HCT116 (cell line): ENCODE measurements around the gene TSR1. TPM values are rescaled to one million over a fixed set of nuclear protein-coding genes. Genes with fewer than 3 reads are reported as not detected.
A peak's percentile ranks its signal among the peaks of the same experiment; 100 is the strongest.

Experiments
- ATAC-seq: fragments of 200-7000 bp; cut with Tn5 transposase; 2 replicates; pipeline ENCODE4 v1.9.1; 2020; ENCODE audit warnings: mild to moderate bottlenecking, moderate library complexity
- BruUV-seq: library from RNA; stranded (reverse); fragments of 400-500 nt; replicated peaks from 2 replicates; lab custom pipeline; 2021; lab: Mats Ljungman, UMichigan
- CTCF ChIA-PET: fragments of 300-600 bp; sonication (Branson Sonifier 250); formaldehyde crosslinking; loops from one replicate; lab custom pipeline; 2021; ENCODE audit warnings: antibody characterized with exemption; lab: Charles Lee
- POLR2A ChIA-PET: fragments of 300-600, 350-600 bp; sonication (Branson Sonifier 250); formaldehyde crosslinking; loops from one replicate; lab custom pipeline; 2021; ENCODE audit warnings: antibody characterized with exemption; lab: Charles Lee
- RAD21 ChIA-PET, 2 experiments: fragments of 300-600 bp; sonication (Branson Sonifier 250); formaldehyde crosslinking; loops; one replicate each; lab custom pipeline; 2023; ENCODE audit warnings: low total read pairs in 2 of 2; ENCODE audit not compliant: uncharacterized antibody in 2 of 2, unreplicated experiment in 2 of 2, low non-redundant PET in 1 of 2; lab: Charles Lee
- DNase-seq: peaks from one replicate; pipeline ENCODE4 v3.0.0-alpha.2; 2010; ENCODE audit warnings: low read depth, low spot score
- H2AFZ ChIP-seq: fragments of 200-600 bp; shearing (Covaris generic), sonication (generic); 2 replicates; pipeline ENCODE4 v1.6.1; 2017; ENCODE audit warnings: low read depth, mixed run types, mixed read lengths, antibody characterized with exemption, low read length; ENCODE audit not compliant: poor library complexity, severe bottlenecking
- H3K27ac ChIP-seq: 2 replicates; pipeline ENCODE4 v1.5.1; 2012; ENCODE audit warnings: low read depth, low read length
- H3K27me3 ChIP-seq: fragments of 200-600 bp; sonication (generic); 2 replicates; pipeline ENCODE4 v1.6.1; 2016; ENCODE audit warnings: mixed run types, low read length, mixed read lengths; ENCODE audit not compliant: insufficient read depth
- H3K36me3 ChIP-seq, 2 experiments: fragments of 200-500 bp in 1 of 2; fragments of 200-600 bp in 1 of 2; sonication (Bioruptor generic) in 1 of 2; sonication (generic) in 1 of 2; 2 replicates each; pipeline versions ENCODE4 v1.5.1 to v1.6.1; 2014 to 2016; ENCODE audit warnings: low read length in 2 of 2, inconsistent platforms in 1 of 2, mixed read lengths in 1 of 2, mixed run types in 1 of 2; ENCODE audit not compliant: insufficient read depth in 2 of 2, control insufficient read depth in 1 of 2
- H3K4me1 ChIP-seq, 2 experiments: fragments of 200-600 bp in 1 of 2; sonication (generic) in 1 of 2; 2 replicates each; pipeline versions ENCODE4 v1.5.1 to v1.6.1; 2012 to 2017; ENCODE audit warnings: low read length in 2 of 2, inconsistent platforms in 1 of 2, mild to moderate bottlenecking in 1 of 2, mixed read lengths in 1 of 2, mixed run types in 1 of 2, moderate library complexity in 1 of 2; ENCODE audit not compliant: insufficient read depth in 2 of 2, control insufficient read depth in 1 of 2
- H3K4me2 ChIP-seq: fragments of 200-600 bp; sonication (generic); 2 replicates; pipeline ENCODE4 v1.6.1; 2017; ENCODE audit warnings: mixed run types, low read length, mixed read lengths
- H3K4me3 ChIP-seq, 2 experiments: fragments of 200-600 bp in 1 of 2; sonication (generic) in 1 of 2; replicated peaks in 1 of 2; 2 replicates each; pipeline ENCODE4 v1.5.1; 2011 to 2016; ENCODE audit warnings: low read length in 2 of 2, control low read depth in 1 of 2, low read depth in 1 of 2, mild to moderate bottlenecking in 1 of 2, mixed read lengths in 1 of 2, mixed run types in 1 of 2
- H3K79me2 ChIP-seq: fragments of 200-600 bp; sonication (generic); 2 replicates; pipeline ENCODE4 v1.6.1; 2017; ENCODE audit warnings: mild to moderate bottlenecking, mixed run types, low read length, moderate library complexity, mixed read lengths; ENCODE audit not compliant: insufficient read depth
- H3K9ac ChIP-seq: fragments of 200-600 bp; sonication (generic); 2 replicates; pipeline ENCODE4 v1.6.1; 2016; ENCODE audit warnings: low read length, mixed read lengths
- H3K9me2 ChIP-seq: fragments of 200-600 bp; sonication (generic), shearing (Covaris generic); 2 replicates; pipeline ENCODE4 v1.6.1; 2017; ENCODE audit warnings: mixed run types, mild to moderate bottlenecking, moderate library complexity; ENCODE audit not compliant: insufficient read depth
- H3K9me3 ChIP-seq, 2 experiments: fragments of 200-500 bp in 1 of 2; fragments of 200-600 bp in 1 of 2; sonication (Bioruptor generic) in 1 of 2; sonication (generic) in 1 of 2; 2 replicates each; pipeline ENCODE4 v1.6.1; 2014 to 2017; ENCODE audit warnings: low read length in 2 of 2, mixed read lengths in 2 of 2, inconsistent platforms in 1 of 2, low read depth in 1 of 2, mild to moderate bottlenecking in 1 of 2, mixed run types in 1 of 2, moderate library complexity in 1 of 2; ENCODE audit not compliant: control insufficient read depth in 1 of 2, insufficient read depth in 1 of 2
- H4K20me1 ChIP-seq: fragments of 200-600 bp; sonication (generic), shearing (Covaris generic); 2 replicates; pipeline ENCODE4 v1.6.1; 2017; ENCODE audit warnings: mixed run types, mild to moderate bottlenecking, moderate library complexity; ENCODE audit not compliant: insufficient read depth
- EZH2phosphoT487 ChIP-seq: fragments of 200-600 bp; IDR thresholded peaks from 2 replicates; pipeline ENCODE4 v1.6.1; 2018; ENCODE audit warnings: antibody characterized with exemption, borderline replicate concordance
- FOSL1 ChIP-seq: IDR thresholded peaks from 2 replicates; pipeline ENCODE4 v1.6.1; 2012; ENCODE audit warnings: low read depth
- POLR2A ChIP-seq: IDR thresholded peaks from 2 replicates; pipeline ENCODE4 v1.7.0; 2011; ENCODE audit warnings: borderline replicate concordance; ENCODE audit not compliant: insufficient read depth, insufficient read length; ENCODE audit errors: extremely low read depth
- intact Hi-C: fragments of 100-400 bp; cut with micrococcal nuclease; formaldehyde crosslinking; loops from 2 replicates; pipeline ENCODE4 v1.10.0; 2022
- total RNA-seq: library from RNA; stranded (reverse); gene quantifications from one replicate; pipeline ENCODE4 v1.2.1, GENCODE V29; 2021; ENCODE audit not compliant: unreplicated experiment
- TF ChIP-seq, protein P1 (sequence below), 3 experiments: fragments of 200-600 bp in 1 of 3; sonication (generic) in 1 of 3; IDR thresholded peaks in 2 of 3; conservative IDR thresholded peaks in 1 of 3; 2 replicates each; pipeline ENCODE4 v1.5.1; 2012 to 2017; ENCODE audit warnings: low read depth in 2 of 3, low read length in 2 of 3, antibody characterized with exemption in 1 of 3, borderline replicate concordance in 1 of 3, control low read depth in 1 of 3, mild to moderate bottlenecking in 1 of 3, mixed read lengths in 1 of 3, mixed run types in 1 of 3, moderate library complexity in 1 of 3; ENCODE audit not compliant: insufficient read depth in 1 of 3

TSR1 gene
- total RNA-seq, 1 experiment from 2014 or later: 77.2 TPM

DNA sequence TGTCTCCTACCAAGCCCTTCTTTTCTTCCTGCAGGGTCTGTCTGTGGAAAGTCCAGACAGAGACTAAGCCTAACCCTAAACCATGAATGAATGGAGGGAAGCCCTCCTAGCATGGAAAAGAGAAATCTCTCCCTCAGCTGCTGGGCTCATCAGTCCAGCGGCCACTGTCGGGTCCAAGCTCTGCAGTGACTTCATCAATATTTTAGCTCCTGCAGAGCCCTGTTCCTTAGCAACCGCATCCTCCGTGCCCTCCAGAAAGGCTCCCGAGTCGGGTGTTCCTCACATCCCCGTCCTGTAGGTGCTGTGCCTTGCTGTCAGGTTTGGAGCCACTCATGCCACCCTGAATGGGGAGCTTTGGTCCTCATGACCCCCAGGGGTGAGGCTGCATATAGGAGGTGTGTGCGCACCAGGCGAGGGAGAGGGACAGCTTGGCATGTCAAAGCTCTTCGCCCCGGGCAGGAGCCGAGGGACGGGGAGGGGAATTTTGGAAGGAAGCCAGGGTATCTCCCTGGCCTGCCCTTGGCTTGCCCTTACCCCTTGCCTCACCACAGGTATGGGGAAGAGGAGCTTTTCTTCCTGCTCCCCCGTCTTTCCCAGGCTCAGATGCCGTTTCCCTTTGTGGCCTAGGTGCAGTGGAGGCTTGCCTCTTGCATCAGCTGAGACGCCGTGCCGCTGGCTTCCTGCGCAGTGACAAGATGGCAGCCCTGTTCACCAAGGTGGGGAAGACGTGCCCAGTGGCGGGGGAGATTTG is 24.9 kb upstream of the TSR1 start:
- ATAC-seq: no peak
- POLR2A ChIA-PET: interaction anchor here (1.3 kb wide), 1 partner anchor 46 kb away, joined by 3 read pairs; no protein-coding TSS in a partner anchor

More for the DNA sequence above, 24.9 kb upstream of the TSR1 start:
- Histone ChIP-seq H3K4me3 (no peak overlapping the region), H3K27me3 (no peaks in the 10 kb centered on the region), H3K27ac (peak overlapping the region; percentile 99; the same call in 1 of the 2 replicates), H3K4me2 (peak overlapping the region; percentile 71; the same call in 1 of the 2 replicates), H3K4me1 (peaks cover 32 to 44% of the 10 kb centered on the region in 2 experiments), H3K9me2 (no peaks in the 10 kb centered on the region), H3K9ac (peak overlapping the region; percentile 7; the same call in 1 of the 2 replicates), H3K36me3 (peaks cover 4 to 7% of the 10 kb centered on the region in 2 experiments; a peak in 2 of 4 replicates), H4K20me1 (no peaks in the 10 kb centered on the region), H3K9me3 (no peaks in the 10 kb centered on the region), H3K79me2 (no peaks in the 10 kb centered on the region), H2AFZ (no peak overlapping the region)
- RAD21 ChIA-PET: no interaction called here
- CTCF ChIA-PET: interaction anchor here (1.1 kb wide), 1 partner anchor 21 kb away, joined by 3 read pairs; no protein-coding TSS in a partner anchor
- TF ChIP-seq POLR2A: no peak
- TF ChIP-seq EZH2phosphoT487: no peak
- TF ChIP-seq, protein P1, sequence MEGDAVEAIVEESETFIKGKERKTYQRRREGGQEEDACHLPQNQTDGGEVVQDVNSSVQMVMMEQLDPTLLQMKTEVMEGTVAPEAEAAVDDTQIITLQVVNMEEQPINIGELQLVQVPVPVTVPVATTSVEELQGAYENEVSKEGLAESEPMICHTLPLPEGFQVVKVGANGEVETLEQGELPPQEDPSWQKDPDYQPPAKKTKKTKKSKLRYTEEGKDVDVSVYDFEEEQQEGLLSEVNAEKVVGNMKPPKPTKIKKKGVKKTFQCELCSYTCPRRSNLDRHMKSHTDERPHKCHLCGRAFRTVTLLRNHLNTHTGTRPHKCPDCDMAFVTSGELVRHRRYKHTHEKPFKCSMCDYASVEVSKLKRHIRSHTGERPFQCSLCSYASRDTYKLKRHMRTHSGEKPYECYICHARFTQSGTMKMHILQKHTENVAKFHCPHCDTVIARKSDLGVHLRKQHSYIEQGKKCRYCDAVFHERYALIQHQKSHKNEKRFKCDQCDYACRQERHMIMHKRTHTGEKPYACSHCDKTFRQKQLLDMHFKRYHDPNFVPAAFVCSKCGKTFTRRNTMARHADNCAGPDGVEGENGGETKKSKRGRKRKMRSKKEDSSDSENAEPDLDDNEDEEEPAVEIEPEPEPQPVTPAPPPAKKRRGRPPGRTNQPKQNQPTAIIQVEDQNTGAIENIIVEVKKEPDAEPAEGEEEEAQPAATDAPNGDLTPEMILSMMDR (IDR thresholded peaks at IDR 0.05 in 2 of 3, conservative IDR thresholded peaks at IDR 0.05 in 1 of 3; ENCODE audit: borderline replicate concordance in 1 of 3, insufficient read depth in 1 of 3, low read depth in 2 of 3, low read length in 2 of 3): no peak
- TF ChIP-seq FOSL1: no peak
- BruUV-seq: no TSS peak
- intact Hi-C loops: no loop called here
- DNase-seq: no peak
